GM12865 (cell line): ENCODE results near the gene MYO18A.

ENCODE experiments used
- DNase-seq: peaks from one replicate; pipeline ENCODE4 v3.0.0; 2010; ENCODE audit warnings: low read depth
- H3K4me3 ChIP-seq: 2 replicates; pipeline ENCODE4 v1.5.1; 2011; ENCODE audit warnings: mild to moderate bottlenecking, low read depth, low read length, control low read depth
- CTCF ChIP-seq: IDR thresholded peaks from 2 replicates; pipeline ENCODE4 v1.5.1; 2011; ENCODE audit warnings: low read length, control low read depth, low read depth, inconsistent platforms; ENCODE audit not compliant: insufficient read depth; ENCODE audit errors: missing control alignments

MYO18A gene

GRCh38 chr17:29113334-29113733, 66.9 kb downstream of the MYO18A start:
- DNase-seq = no peak
- H3K4me3 ChIP-seq = no peak overlapping the region
- no peak for TF ChIP-seq CTCF

GRCh38 chr17:29112771-29113295, 67.4 kb downstream of the MYO18A start:
- no peak for TF ChIP-seq CTCF
- H3K4me3 ChIP-seq = no peak overlapping the region
- no peak for DNase-seq

- H3K4me3 ChIP-seq = no peak overlapping the region
- TF ChIP-seq CTCF = peak; percentile 96
- peak; percentile 69 for DNase-seq
These were observed 68.2 kb downstream of the MYO18A start for GRCh38 chr17:29111816-29112499.

GRCh38 chr17:29110372-29110757, 69.8 kb downstream of the MYO18A start:
- TF ChIP-seq CTCF = no peak
- DNase-seq = no peak
- H3K4me3 ChIP-seq = no peak overlapping the region

- H3K4me3 ChIP-seq = no peak overlapping the region
- no peak for DNase-seq
- TF ChIP-seq CTCF = no peak
These were observed 70.5 kb downstream of the MYO18A start for GRCh38 chr17:29109477-29110371.

GRCh38 chr17:29108823-29109476, 71.2 kb downstream of the MYO18A start:
- no peak overlapping the region for H3K4me3 ChIP-seq
- TF ChIP-seq CTCF = no peak
- no peak for DNase-seq
